HL-60 (cell line): ENCODE measurements around the gene COX17.

Experiments used
- DNase-seq, 2 experiments: peaks; one replicate each; pipeline ENCODE4 v3.0.0-alpha.2; 2010 to 2020; ENCODE audit warnings: low read depth in 1 of 2, low spot score in 1 of 2
- H3K27ac ChIP-seq: fragments of 250-450 bp; sonication (Bioruptor Pico); replicated peaks from 2 replicates; pipeline ENCODE4 v1.5.1; 2020; ENCODE audit warnings: mild to moderate bottlenecking, moderate library complexity
- H3K27me3 ChIP-seq: fragments of 250-450 bp; sonication (Bioruptor Pico); 2 replicates; pipeline ENCODE4 v1.5.1; 2021; ENCODE audit warnings: mild to moderate bottlenecking, moderate library complexity; ENCODE audit not compliant: insufficient read depth, poor library complexity, severe bottlenecking
- H3K4me3 ChIP-seq: replicated peaks from 2 replicates; pipeline ENCODE4 v1.5.1; 2011; ENCODE audit warnings: mild to moderate bottlenecking, control low read depth, low read length; ENCODE audit not compliant: insufficient read depth
- GABPA ChIP-seq: IDR thresholded peaks from 2 replicates; pipeline ENCODE4 v1.6.1; 2012; ENCODE audit warnings: low read depth
- POLR2AphosphoS5 ChIP-seq: IDR thresholded peaks from 2 replicates; pipeline ENCODE4 v1.6.1; 2012; ENCODE audit warnings: low read depth
- SPI1 ChIP-seq: IDR thresholded peaks from 2 replicates; pipeline ENCODE4 v1.6.1; 2012; ENCODE audit warnings: low read depth, mild to moderate bottlenecking, borderline replicate concordance
- TF ChIP-seq, protein P1 (sequence below): IDR thresholded peaks from 2 replicates; pipeline ENCODE4 v1.6.1; 2012; ENCODE audit warnings: low read depth; ENCODE audit not compliant: insufficient replicate concordance
- TF ChIP-seq, protein P2 (sequence below): IDR thresholded peaks from one replicate; pipeline ENCODE4 v1.5.1; 2011; ENCODE audit warnings: low read length, control low read depth, inconsistent platforms; ENCODE audit not compliant: insufficient read depth

Gene COX17

DNA sequence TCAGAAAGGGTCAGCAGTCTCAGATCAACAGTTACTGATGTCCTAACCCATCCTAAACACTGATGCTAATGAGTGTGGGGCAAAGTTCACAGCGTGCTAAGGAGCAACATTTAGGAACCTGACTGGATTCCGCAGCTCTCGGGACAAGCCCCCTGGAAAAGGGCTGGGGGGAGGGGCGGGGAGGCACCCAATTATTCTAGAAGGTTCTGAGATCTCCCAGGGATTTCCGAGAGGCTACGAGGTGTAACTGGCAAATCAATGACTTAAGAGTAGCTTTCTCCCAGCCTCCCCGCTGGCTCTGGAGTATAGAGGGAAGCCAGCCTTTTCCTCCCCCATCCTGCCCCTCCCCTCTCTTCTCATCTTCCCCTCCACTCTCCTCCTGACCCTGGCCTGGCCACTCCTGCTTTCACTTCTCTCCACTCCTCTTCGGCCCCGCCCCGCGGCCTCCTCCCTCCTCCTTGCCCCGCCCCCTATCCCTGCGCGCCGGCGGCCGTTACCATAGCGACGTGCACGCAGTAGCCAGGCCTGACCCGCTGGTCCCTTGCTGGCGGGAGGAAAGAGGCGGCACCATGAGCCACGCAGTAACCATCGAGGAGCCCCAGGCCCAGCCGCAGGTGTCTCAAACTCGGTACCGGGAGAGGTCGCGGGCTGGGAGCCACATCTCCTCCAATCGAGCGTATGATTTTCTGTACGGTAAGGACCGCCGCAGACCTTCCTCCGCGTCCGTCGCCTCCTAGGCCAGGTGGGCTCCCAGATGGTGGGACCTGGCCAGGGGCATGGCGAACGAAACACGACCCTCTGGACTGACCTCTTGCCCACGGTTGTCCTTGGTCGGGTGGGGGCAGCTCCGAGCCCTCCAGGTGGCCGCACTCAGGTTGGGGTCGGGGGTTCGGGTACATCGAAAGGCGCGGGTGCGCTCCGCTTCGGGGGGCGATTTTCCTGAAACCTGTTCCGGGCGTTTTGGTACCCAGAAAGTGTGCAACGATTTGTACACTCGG, 25.6 kb upstream of the COX17 start, which contains the start of gene CFAP91:
TSS of gene CFAP91 (plus strand) at position 493 of the 998 bp plus-strand sequence. CDS start at position 570, 77 bp downstream.
- Histone ChIP-seq H3K27ac (no peak within 1 kb of the TSS), H3K27me3 (no peaks in the 10 kb centered on the region), H3K4me3 (no peak within 1 kb of the TSS)
- TF ChIP-seq GABPA (no peak), SPI1 (no peak), POLR2AphosphoS5 (no peak)
- TF ChIP-seq, protein P1, sequence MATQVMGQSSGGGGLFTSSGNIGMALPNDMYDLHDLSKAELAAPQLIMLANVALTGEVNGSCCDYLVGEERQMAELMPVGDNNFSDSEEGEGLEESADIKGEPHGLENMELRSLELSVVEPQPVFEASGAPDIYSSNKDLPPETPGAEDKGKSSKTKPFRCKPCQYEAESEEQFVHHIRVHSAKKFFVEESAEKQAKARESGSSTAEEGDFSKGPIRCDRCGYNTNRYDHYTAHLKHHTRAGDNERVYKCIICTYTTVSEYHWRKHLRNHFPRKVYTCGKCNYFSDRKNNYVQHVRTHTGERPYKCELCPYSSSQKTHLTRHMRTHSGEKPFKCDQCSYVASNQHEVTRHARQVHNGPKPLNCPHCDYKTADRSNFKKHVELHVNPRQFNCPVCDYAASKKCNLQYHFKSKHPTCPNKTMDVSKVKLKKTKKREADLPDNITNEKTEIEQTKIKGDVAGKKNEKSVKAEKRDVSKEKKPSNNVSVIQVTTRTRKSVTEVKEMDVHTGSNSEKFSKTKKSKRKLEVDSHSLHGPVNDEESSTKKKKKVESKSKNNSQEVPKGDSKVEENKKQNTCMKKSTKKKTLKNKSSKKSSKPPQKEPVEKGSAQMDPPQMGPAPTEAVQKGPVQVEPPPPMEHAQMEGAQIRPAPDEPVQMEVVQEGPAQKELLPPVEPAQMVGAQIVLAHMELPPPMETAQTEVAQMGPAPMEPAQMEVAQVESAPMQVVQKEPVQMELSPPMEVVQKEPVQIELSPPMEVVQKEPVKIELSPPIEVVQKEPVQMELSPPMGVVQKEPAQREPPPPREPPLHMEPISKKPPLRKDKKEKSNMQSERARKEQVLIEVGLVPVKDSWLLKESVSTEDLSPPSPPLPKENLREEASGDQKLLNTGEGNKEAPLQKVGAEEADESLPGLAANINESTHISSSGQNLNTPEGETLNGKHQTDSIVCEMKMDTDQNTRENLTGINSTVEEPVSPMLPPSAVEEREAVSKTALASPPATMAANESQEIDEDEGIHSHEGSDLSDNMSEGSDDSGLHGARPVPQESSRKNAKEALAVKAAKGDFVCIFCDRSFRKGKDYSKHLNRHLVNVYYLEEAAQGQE = no peak
- TF ChIP-seq, protein P2, sequence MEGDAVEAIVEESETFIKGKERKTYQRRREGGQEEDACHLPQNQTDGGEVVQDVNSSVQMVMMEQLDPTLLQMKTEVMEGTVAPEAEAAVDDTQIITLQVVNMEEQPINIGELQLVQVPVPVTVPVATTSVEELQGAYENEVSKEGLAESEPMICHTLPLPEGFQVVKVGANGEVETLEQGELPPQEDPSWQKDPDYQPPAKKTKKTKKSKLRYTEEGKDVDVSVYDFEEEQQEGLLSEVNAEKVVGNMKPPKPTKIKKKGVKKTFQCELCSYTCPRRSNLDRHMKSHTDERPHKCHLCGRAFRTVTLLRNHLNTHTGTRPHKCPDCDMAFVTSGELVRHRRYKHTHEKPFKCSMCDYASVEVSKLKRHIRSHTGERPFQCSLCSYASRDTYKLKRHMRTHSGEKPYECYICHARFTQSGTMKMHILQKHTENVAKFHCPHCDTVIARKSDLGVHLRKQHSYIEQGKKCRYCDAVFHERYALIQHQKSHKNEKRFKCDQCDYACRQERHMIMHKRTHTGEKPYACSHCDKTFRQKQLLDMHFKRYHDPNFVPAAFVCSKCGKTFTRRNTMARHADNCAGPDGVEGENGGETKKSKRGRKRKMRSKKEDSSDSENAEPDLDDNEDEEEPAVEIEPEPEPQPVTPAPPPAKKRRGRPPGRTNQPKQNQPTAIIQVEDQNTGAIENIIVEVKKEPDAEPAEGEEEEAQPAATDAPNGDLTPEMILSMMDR = no peak
- DNase-seq = peak in 1 of 2 experiments; percentile 18

DNA sequence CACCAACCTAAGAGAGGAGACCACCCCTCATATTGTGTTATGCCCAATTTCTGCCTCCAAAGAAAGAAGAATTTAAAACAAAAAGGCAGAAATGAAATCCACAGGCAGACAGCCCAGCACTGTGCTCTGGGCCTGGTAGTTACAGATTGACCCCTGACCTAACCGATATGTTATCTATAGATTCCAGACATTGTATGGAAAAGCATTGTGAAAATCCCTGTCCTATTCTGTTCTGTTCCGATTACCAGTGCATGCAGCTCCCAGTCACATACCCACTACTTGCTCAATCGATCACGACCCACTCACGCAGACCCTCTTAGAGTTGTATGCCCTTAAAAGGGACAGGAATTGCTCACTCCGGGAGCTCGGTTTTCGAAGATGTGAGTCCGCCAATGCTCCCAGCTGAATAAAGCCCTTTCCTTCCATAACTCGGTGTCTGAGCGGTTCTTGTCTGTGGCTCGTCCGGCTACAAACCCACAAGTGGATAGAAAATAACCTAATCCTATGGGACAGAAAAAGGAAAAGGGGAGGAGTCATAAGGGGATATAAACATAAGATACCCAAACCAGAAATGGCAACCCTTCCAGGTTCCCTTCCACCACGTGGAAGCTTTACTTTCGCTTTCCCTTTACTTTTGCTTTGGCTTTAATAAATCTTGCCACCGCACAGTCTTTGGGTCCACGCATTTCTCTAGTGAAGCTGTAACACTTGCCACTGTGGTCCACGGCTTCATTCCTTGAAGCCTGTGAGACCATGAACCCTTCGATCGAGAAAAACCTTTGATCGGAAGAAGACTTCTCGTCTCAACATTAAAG, 23.9 kb upstream of the COX17 start:
- TF ChIP-seq SPI1 (no peak), POLR2AphosphoS5 (no peak), GABPA (no peak)
- TF ChIP-seq, protein P1 = no peak
- TF ChIP-seq, protein P2 = no peak
- no peak for DNase-seq
- no peak overlapping the region; the same call in 1 of the 2 replicates for H3K27ac ChIP-seq
- H3K4me3 ChIP-seq = no peak overlapping the region
- H3K27me3 ChIP-seq = no peaks in the 10 kb centered on the region

DNA sequence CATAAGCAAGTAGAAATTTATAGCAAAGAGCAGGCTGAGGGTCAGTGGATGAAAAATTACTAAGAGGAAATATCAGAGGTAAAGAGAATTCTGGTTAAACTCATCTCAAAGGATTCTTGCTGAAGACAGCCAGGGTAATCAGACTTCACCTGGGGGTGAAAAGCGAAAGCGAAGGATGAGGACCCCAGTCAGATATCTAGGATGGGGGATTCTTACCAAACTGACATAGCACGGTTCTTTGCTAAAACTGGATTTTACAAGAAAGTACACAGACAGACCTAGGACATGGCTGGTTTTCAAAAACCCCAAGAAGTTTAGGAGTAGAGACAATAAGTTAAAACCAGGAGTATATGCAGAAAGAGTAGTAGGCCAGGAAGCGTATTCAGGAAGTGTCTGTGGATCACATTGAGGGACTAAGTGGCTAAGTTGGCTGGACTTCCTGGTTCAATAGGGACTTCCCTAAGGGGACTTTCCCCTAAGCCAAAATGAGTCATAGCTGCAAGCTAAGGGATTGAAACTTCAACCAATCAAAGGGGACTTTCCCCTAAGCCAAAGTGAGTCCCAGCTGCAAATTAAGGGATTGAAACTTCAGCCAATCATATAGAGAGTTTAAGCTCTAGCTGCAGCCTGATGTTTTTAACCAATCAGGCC, 23.2 kb upstream of the COX17 start:
- peak overlapping the region; percentile 4 for H3K27ac ChIP-seq
- TF ChIP-seq POLR2AphosphoS5 (no peak), SPI1 (peak; percentile 57; the same call in 1 of the 2 replicates)
- peak; percentile 36 to 50 for DNase-seq
- no peak overlapping the region for H3K4me3 ChIP-seq
- no peaks in the 10 kb centered on the region for H3K27me3 ChIP-seq
